ENCODE results near the gene DPF1.

DNA sequence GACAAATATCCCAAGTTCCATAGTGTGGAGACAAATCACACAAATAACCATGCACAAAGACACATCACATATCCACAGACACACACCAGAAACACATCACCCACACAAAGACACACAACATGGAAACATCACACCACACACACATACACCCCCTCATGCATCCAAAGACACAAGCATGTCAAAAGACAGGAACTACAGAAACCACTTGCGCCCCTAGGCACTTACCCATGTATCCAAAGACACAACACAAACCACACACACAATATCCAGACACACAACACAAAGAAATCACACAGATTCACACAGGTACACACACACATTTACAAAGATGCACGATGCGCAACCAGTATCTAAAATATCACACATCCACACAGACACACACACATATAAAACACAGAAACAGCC lies 901 bp downstream of the DPF1 start:
- TF ChIP-seq, protein P1, sequence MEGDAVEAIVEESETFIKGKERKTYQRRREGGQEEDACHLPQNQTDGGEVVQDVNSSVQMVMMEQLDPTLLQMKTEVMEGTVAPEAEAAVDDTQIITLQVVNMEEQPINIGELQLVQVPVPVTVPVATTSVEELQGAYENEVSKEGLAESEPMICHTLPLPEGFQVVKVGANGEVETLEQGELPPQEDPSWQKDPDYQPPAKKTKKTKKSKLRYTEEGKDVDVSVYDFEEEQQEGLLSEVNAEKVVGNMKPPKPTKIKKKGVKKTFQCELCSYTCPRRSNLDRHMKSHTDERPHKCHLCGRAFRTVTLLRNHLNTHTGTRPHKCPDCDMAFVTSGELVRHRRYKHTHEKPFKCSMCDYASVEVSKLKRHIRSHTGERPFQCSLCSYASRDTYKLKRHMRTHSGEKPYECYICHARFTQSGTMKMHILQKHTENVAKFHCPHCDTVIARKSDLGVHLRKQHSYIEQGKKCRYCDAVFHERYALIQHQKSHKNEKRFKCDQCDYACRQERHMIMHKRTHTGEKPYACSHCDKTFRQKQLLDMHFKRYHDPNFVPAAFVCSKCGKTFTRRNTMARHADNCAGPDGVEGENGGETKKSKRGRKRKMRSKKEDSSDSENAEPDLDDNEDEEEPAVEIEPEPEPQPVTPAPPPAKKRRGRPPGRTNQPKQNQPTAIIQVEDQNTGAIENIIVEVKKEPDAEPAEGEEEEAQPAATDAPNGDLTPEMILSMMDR (optimal IDR thresholded peaks at IDR 0.05 in 1 of 3, IDR thresholded peaks at IDR 0.05 in 1 of 3, conservative IDR thresholded peaks at IDR 0.05 in 1 of 3; ENCODE audit: extremely low read depth in 1 of 3, insufficient read depth in 2 of 3, low read length in 3 of 3), result no peak
- TF ChIP-seq EZH2 (IDR thresholded peaks at IDR 0.05; ENCODE audit: low read length), result no peak
